IMR-90 (cell line): ENCODE data around the gene TCEAL4.

Source experiments
- BHLHE40 ChIP-seq: fragments of 150-350 bp; IDR thresholded peaks from 2 replicates; pipeline ENCODE4 v1.6.1; 2016; ENCODE audit warnings: mild to moderate bottlenecking, low read depth, low read length
- CEBPB ChIP-seq: IDR thresholded peaks from 2 replicates; pipeline ENCODE4 v1.6.1; 2012; ENCODE audit warnings: low read depth, low read length, improper control_type of control experiment
- CHD1 ChIP-seq: IDR thresholded peaks from 2 replicates; pipeline ENCODE4 v1.6.1; 2012; ENCODE audit warnings: low read depth, low read length, improper control_type of control experiment
- CTCF ChIP-seq: conservative IDR thresholded peaks from 2 replicates; pipeline ENCODE4 v1.5.1; 2012; ENCODE audit warnings: mild to moderate bottlenecking, low read depth, low read length, improper control_type of control experiment
- FOS ChIP-seq: fragments of 150-350 bp; IDR thresholded peaks from 2 replicates; pipeline ENCODE4 v1.6.1; 2016; ENCODE audit warnings: low read depth, low read length
- POLR2A ChIP-seq: IDR thresholded peaks from 2 replicates; pipeline ENCODE4 v1.6.1; 2012; ENCODE audit warnings: mild to moderate bottlenecking, low read depth, low read length
- RAD21 ChIP-seq: IDR thresholded peaks from 2 replicates; pipeline ENCODE4 v1.6.1; 2012; ENCODE audit warnings: low read length, improper control_type of control experiment
- RCOR1 ChIP-seq: IDR thresholded peaks from 2 replicates; pipeline ENCODE4 v1.6.1; 2012; ENCODE audit warnings: mild to moderate bottlenecking, low read length, improper control_type of control experiment; ENCODE audit not compliant: insufficient replicate concordance
- SMC3 ChIP-seq: fragments of 150-350 bp; IDR thresholded peaks from 2 replicates; pipeline ENCODE4 v1.6.1; 2016; ENCODE audit warnings: low read depth, mild to moderate bottlenecking, antibody characterized with exemption, low read length, moderate library complexity
- TF ChIP-seq, protein P1 (sequence below): fragments of 150-350 bp; IDR thresholded peaks from 2 replicates; pipeline ENCODE4 v1.6.1; 2017; ENCODE audit warnings: mild to moderate bottlenecking, antibody characterized with exemption, low read length, low read depth
- TF ChIP-seq, protein P2 (sequence below): fragments of 150-350 bp; IDR thresholded peaks from 2 replicates; pipeline ENCODE4 v1.6.1; 2016; ENCODE audit warnings: low read depth, mild to moderate bottlenecking, low read length, moderate library complexity, borderline replicate concordance

GRCh38 chrX:103631145-103631544, 45.8 kb downstream of the TCEAL4 start:
- TF ChIP-seq CTCF (no peak), BHLHE40 (no peak), SMC3 (no peak), POLR2A (no peak), RCOR1 (no peak), CEBPB (no peak), RAD21 (no peak), CHD1 (no peak), FOS (no peak)
- TF ChIP-seq, protein P1, sequence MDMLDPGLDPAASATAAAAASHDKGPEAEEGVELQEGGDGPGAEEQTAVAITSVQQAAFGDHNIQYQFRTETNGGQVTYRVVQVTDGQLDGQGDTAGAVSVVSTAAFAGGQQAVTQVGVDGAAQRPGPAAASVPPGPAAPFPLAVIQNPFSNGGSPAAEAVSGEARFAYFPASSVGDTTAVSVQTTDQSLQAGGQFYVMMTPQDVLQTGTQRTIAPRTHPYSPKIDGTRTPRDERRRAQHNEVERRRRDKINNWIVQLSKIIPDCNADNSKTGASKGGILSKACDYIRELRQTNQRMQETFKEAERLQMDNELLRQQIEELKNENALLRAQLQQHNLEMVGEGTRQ = no peak
- TF ChIP-seq, protein P2, sequence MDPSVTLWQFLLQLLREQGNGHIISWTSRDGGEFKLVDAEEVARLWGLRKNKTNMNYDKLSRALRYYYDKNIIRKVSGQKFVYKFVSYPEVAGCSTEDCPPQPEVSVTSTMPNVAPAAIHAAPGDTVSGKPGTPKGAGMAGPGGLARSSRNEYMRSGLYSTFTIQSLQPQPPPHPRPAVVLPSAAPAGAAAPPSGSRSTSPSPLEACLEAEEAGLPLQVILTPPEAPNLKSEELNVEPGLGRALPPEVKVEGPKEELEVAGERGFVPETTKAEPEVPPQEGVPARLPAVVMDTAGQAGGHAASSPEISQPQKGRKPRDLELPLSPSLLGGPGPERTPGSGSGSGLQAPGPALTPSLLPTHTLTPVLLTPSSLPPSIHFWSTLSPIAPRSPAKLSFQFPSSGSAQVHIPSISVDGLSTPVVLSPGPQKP = no peak
